HG03095 (cell line): ENCODE measurements around the gene EML1.

Experiments
- ATAC-seq: cut with Tn5 transposase; IDR thresholded peaks from one replicate; pipeline ENCODE4 v1.9.1; 2021; ENCODE audit warnings: moderate library complexity; ENCODE audit not compliant: unreplicated experiment

Gene EML1

GRCh38 chr14:99821519-99822508 lies 28.6 kb downstream of the EML1 start:
- ATAC-seq, result no peak

- ATAC-seq, result no peak
Measured at GRCh38 chr14:99822800-99823455, 29.7 kb downstream of the EML1 start.

GRCh38 chr14:99824776-99825175 lies 31.6 kb downstream of the EML1 start:
- ATAC-seq, result no peak

GRCh38 chr14:99829450-99829849 lies 36.2 kb downstream of the EML1 start:
- ATAC-seq, result no peak

- no peak for ATAC-seq
Measured at GRCh38 chr14:99831303-99831702, 38.1 kb downstream of the EML1 start.

- ATAC-seq, result no peak
Measured at GRCh38 chr14:99831903-99832685, 38.9 kb downstream of the EML1 start.

- no peak for ATAC-seq
Measured at GRCh38 chr14:99837822-99838221, 44.6 kb downstream of the EML1 start.

- ATAC-seq, result no peak
Measured at GRCh38 chr14:99838639-99839134, 45.5 kb downstream of the EML1 start.

GRCh38 chr14:99839696-99840095 lies 46.5 kb downstream of the EML1 start:
- no peak for ATAC-seq

GRCh38 chr14:99840265-99840664 lies 47.1 kb downstream of the EML1 start:
- ATAC-seq, result no peak

GRCh38 chr14:99840774-99841305 lies 47.6 kb downstream of the EML1 start:
- ATAC-seq, result no peak

GRCh38 chr14:99841436-99842071 lies 48.3 kb downstream of the EML1 start:
- no peak for ATAC-seq

GRCh38 chr14:99842141-99842540 lies 48.9 kb downstream of the EML1 start:
- ATAC-seq, result no peak

GRCh38 chr14:99846808-99847207 lies 53.6 kb downstream of the EML1 start:
- no peak for ATAC-seq

GRCh38 chr14:99850709-99851108 lies 57.5 kb downstream of the EML1 start:
- ATAC-seq, result no peak

- no peak for ATAC-seq
Measured at GRCh38 chr14:99852578-99852977, 59.4 kb downstream of the EML1 start.

- no peak for ATAC-seq
Measured at GRCh38 chr14:99853206-99853605, 60.0 kb downstream of the EML1 start.

GRCh38 chr14:99854831-99855230 lies 61.6 kb downstream of the EML1 start:
- no peak for ATAC-seq

- no peak for ATAC-seq
Measured at GRCh38 chr14:99855271-99855670, 62.1 kb downstream of the EML1 start.

- no peak for ATAC-seq
Measured at GRCh38 chr14:99857551-99857950, 64.3 kb downstream of the EML1 start.
